Natural killer cell (primary cell): ENCODE measurements around the gene ZNF236. TPM values are rescaled to one million over a fixed set of nuclear protein-coding genes. Genes with fewer than 3 reads are reported as not detected.

Experiments used
- ATAC-seq, 3 donors: fragments of 150-1000 bp in 2 of 3; fragments of 200-7000 bp in 1 of 3; cut with Tn5 transposase; 1 replicate in 1 of 3; 2 replicates in 2 of 3; pipeline ENCODE4 v1.10.0; 2021; ENCODE audit warnings: mild to moderate bottlenecking in 2 of 3, moderate library complexity in 2 of 3
- DNase-seq, 2 donors: peaks; one replicate each; pipeline versions ENCODE4 v3.0.0 to v3.0.0-alpha.2; 2013 to 2021; ENCODE audit warnings: mixed read lengths in 1 of 2
- H3K27ac ChIP-seq: one replicate; pipeline ENCODE4 v1.5.1; 2013; ENCODE audit warnings: mild to moderate bottlenecking, low read length
- H3K27me3 ChIP-seq: one replicate; pipeline ENCODE4 v1.6.1; 2013; ENCODE audit warnings: low read length; ENCODE audit not compliant: control insufficient read depth, insufficient read depth
- H3K36me3 ChIP-seq: one replicate; pipeline ENCODE4 v1.6.1; 2013; ENCODE audit warnings: low read length; ENCODE audit not compliant: control insufficient read depth, insufficient read depth
- H3K4me1 ChIP-seq: one replicate; pipeline ENCODE4 v1.6.1; 2013; ENCODE audit warnings: low read length; ENCODE audit not compliant: control insufficient read depth, insufficient read depth
- H3K4me3 ChIP-seq: one replicate; pipeline ENCODE4 v1.5.1; 2013; ENCODE audit warnings: low read length
- H3K9me3 ChIP-seq: one replicate; pipeline ENCODE4 v1.6.1; 2013; ENCODE audit warnings: low read length; ENCODE audit not compliant: control insufficient read depth, insufficient read depth
- H3K27ac Mint-ChIP-seq, 2 donors: one replicate each; pipeline ENCODE4 v1.8.0; 2022; ENCODE audit warnings: mild to moderate bottlenecking in 2 of 2, mixed read lengths in 2 of 2, moderate library complexity in 1 of 2
- H3K27me3 Mint-ChIP-seq, 2 donors: one replicate each; pipeline ENCODE4 v1.8.0; 2022; ENCODE audit warnings: low read depth in 2 of 2, mixed read lengths in 2 of 2
- H3K36me3 Mint-ChIP-seq: one replicate; pipeline ENCODE4 v1.8.0; 2022; ENCODE audit warnings: mixed read lengths
- H3K4me1 Mint-ChIP-seq, 2 donors: one replicate each; pipeline ENCODE4 v1.8.0; 2022; ENCODE audit warnings: mixed read lengths in 2 of 2
- H3K4me3 Mint-ChIP-seq: one replicate; pipeline ENCODE4 v1.8.0; 2022; ENCODE audit warnings: mild to moderate bottlenecking, moderate library complexity, mixed read lengths
- H3K9me3 Mint-ChIP-seq, 2 donors: one replicate each; pipeline ENCODE4 v1.8.0; 2022; ENCODE audit warnings: mixed read lengths in 2 of 2
- CTCF ChIP-seq: fragments of 200-600 bp; IDR thresholded peaks from one replicate; pipeline ENCODE4 v1.8.0; 2022; ENCODE audit warnings: antibody characterized with exemption
- WGBS: methylation state at CpG from one replicate; pipeline ENCODE4 v1.1.7; 2013; ENCODE audit warnings: missing lambda C conversion rate; ENCODE audit not compliant: insufficient coverage; 5-methylcytosine and 5-hydroxymethylcytosine counted together
- intact Hi-C: fragments of 100-400 bp; cut with micrococcal nuclease; formaldehyde crosslinking; loops from one replicate; pipeline ENCODE4 v1.14.2; 2022
- total RNA-seq, 4 donors: library from RNA; stranded (reverse); fragments of 120-200 nt in 1 of 4; gene quantifications; one replicate each; pipeline versions ENCODE4 v1.2.3 to v1.2.4, GENCODE V29; 2013 to 2022

The ZNF236 gene
- total RNA-seq, 3 donors from 2014 or later (not counting 1 experiment from before 2014, with no cell fraction given): 35.1 to 42.2 (median 39.7) TPM

- H3K4me3 ChIP-seq: no peak overlapping the region
- 94% methylated on average over 13 of the region's 13 CpGs for WGBS
- Mint-ChIP-seq H3K27ac (peak overlapping the region in 1 of 2 donors; percentile 8), H3K9me3 (no peaks in the 10 kb centered on the region), H3K4me1 (peaks cover 0 to 7% of the 10 kb centered on the region in 2 donors), H3K36me3 (peaks cover 10% of the 10 kb centered on the region), H3K4me3 (no peak overlapping the region), H3K27me3 (no peaks in the 10 kb centered on the region)
- DNase-seq (peak in 1 of 2 donors; percentile 48), ATAC-seq (no peak)
- intact Hi-C loops: no loop called here
- H3K4me1 ChIP-seq: no peaks in the 10 kb centered on the region
- H3K9me3 ChIP-seq: no peaks in the 10 kb centered on the region
- no peak overlapping the region for H3K27ac ChIP-seq
- peaks cover 29% of the 10 kb centered on the region for H3K36me3 ChIP-seq
- H3K27me3 ChIP-seq: no peaks in the 10 kb centered on the region
- TF ChIP-seq CTCF: no peak
Observed at GRCh38 chr18:76874642-76875389, 52.5 kb downstream of the ZNF236 start.

GRCh38 chr18:76875390-76876325 lies 53.3 kb downstream of the ZNF236 start:
- peaks cover 30% of the 10 kb centered on the region for H3K36me3 ChIP-seq
- no peaks in the 10 kb centered on the region for H3K9me3 ChIP-seq
- H3K9me3 Mint-ChIP-seq: no peaks in the 10 kb centered on the region
- H3K4me1 ChIP-seq: no peaks in the 10 kb centered on the region
- peaks cover 0 to 7% of the 10 kb centered on the region in 2 donors for H3K4me1 Mint-ChIP-seq
- H3K27ac ChIP-seq: no peak overlapping the region
- intact Hi-C loops: no loop called here
- H3K27ac Mint-ChIP-seq: peak overlapping the region in 1 of 2 donors; percentile 8
- H3K36me3 Mint-ChIP-seq: peaks cover 6% of the 10 kb centered on the region
- 92% methylated on average over 11 of the region's 14 CpGs for WGBS
- H3K27me3 Mint-ChIP-seq: no peaks in the 10 kb centered on the region
- H3K27me3 ChIP-seq: no peaks in the 10 kb centered on the region
- ATAC-seq (peak in 2 of 3 donors; percentile 41 to 50), DNase-seq (peak in 1 of 2 donors; percentile 68)
- H3K4me3 Mint-ChIP-seq: no peak overlapping the region
- TF ChIP-seq CTCF: peak; percentile 54
- H3K4me3 ChIP-seq: no peak overlapping the region

- no peak overlapping the region for H3K4me3 ChIP-seq
- H3K27me3 ChIP-seq: no peaks in the 10 kb centered on the region
- H3K4me1 ChIP-seq: no peaks in the 10 kb centered on the region
- H3K27ac ChIP-seq: no peak overlapping the region
- intact Hi-C loops: no loop called here
- ATAC-seq: no peak
- no peak overlapping the region for H3K27ac Mint-ChIP-seq
- no peak overlapping the region for H3K4me3 Mint-ChIP-seq
- H3K9me3 Mint-ChIP-seq: no peaks in the 10 kb centered on the region
- no peaks in the 10 kb centered on the region for H3K27me3 Mint-ChIP-seq
- TF ChIP-seq CTCF: no peak
- DNase-seq: no peak
- WGBS: 100% methylated on average over 1 of the region's 5 CpGs
- peaks cover 27% of the 10 kb centered on the region for H3K36me3 Mint-ChIP-seq
- no peaks in the 10 kb centered on the region for H3K9me3 ChIP-seq
- H3K4me1 Mint-ChIP-seq: peaks cover 0 to 7% of the 10 kb centered on the region in 2 donors
- H3K36me3 ChIP-seq: peaks cover 42% of the 10 kb centered on the region
Observed at GRCh38 chr18:76878426-76878825, 56.1 kb downstream of the ZNF236 start.
